ENCODE measurements around the gene MAF. TPM values are rescaled to one million over a fixed set of nuclear protein-coding genes. Genes with fewer than 3 reads are reported as not detected.

MAF gene
- total RNA-seq, 2 donors from 2014 or later = 10.9 to 31.3 TPM

- ATAC-seq (no peak), DNase-seq (no peak)
- Histone ChIP-seq H3K4me1 (no peaks in the 10 kb centered on the region), H3K4me3 (no peak overlapping the region), H3K27me3 (no peaks in the 10 kb centered on the region), H3K27ac (no peak overlapping the region), H3K36me3 (replicated peaks in 1 of 2; ENCODE audit: insufficient read depth in 1 of 2, low read depth in 2 of 2) (no peaks in the 10 kb centered on the region), H3K9me3 (no peaks in the 10 kb centered on the region)
- no peak for TF ChIP-seq POLR2A (IDR thresholded peaks at IDR 0.05)
- TF ChIP-seq, protein P1, sequence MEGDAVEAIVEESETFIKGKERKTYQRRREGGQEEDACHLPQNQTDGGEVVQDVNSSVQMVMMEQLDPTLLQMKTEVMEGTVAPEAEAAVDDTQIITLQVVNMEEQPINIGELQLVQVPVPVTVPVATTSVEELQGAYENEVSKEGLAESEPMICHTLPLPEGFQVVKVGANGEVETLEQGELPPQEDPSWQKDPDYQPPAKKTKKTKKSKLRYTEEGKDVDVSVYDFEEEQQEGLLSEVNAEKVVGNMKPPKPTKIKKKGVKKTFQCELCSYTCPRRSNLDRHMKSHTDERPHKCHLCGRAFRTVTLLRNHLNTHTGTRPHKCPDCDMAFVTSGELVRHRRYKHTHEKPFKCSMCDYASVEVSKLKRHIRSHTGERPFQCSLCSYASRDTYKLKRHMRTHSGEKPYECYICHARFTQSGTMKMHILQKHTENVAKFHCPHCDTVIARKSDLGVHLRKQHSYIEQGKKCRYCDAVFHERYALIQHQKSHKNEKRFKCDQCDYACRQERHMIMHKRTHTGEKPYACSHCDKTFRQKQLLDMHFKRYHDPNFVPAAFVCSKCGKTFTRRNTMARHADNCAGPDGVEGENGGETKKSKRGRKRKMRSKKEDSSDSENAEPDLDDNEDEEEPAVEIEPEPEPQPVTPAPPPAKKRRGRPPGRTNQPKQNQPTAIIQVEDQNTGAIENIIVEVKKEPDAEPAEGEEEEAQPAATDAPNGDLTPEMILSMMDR (IDR thresholded peaks at IDR 0.05) = no peak
- intact Hi-C loops (cut with DNase I) = no loop called here
Measured at GRCh38 chr16:79554912-79555311, 45.6 kb downstream of the MAF start.

DNA sequence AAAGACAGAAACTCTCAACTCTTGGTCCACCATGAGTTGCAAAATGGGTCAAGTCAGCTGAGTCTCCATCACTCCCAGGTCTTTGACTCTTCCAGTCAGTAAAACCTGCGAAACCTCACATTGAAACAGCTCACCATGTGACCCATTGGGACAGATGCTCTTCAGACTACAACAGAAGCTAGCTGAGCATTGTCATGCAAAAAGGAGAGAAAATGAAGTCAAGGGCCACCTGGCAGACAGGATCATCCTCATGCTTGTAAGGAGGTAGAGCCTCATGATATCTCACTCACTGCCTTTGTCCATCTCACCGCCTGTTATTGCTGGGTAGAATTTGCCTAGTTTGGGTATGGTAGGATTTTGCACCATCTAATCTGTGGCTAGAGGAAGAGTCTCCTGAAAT lies 50.2 kb downstream of the MAF start:
- H3K27me3 ChIP-seq = no peaks in the 10 kb centered on the region
- H3K36me3 ChIP-seq (replicated peaks in 1 of 2; ENCODE audit: insufficient read depth in 1 of 2, low read depth in 2 of 2) = no peaks in the 10 kb centered on the region
- no peak for TF ChIP-seq POLR2A (IDR thresholded peaks at IDR 0.05)
- TF ChIP-seq, protein P1 (IDR thresholded peaks at IDR 0.05) = no peak
- no peaks in the 10 kb centered on the region for H3K9me3 ChIP-seq
- no peak overlapping the region for H3K4me3 ChIP-seq
- no peaks in the 10 kb centered on the region for H3K4me1 ChIP-seq
- DNase-seq = no peak
- no peak overlapping the region for H3K27ac ChIP-seq
- intact Hi-C loops (cut with DNase I) = no loop called here
- no peak for ATAC-seq
- 88 to 100% methylated on average over 2 of the region's 2 CpGs for WGBS, 2 donors

- TF ChIP-seq, protein P1 (IDR thresholded peaks at IDR 0.05) = no peak
- TF ChIP-seq POLR2A (IDR thresholded peaks at IDR 0.05) = no peak
- no peak for ATAC-seq
- Histone ChIP-seq H3K9me3 (no peaks in the 10 kb centered on the region), H3K4me1 (no peaks in the 10 kb centered on the region), H3K27me3 (no peaks in the 10 kb centered on the region), H3K4me3 (no peak overlapping the region), H3K27ac (no peak overlapping the region), H3K36me3 (replicated peaks in 1 of 2; ENCODE audit: insufficient read depth in 1 of 2, low read depth in 2 of 2) (no peaks in the 10 kb centered on the region)
- DNase-seq = no peak
- intact Hi-C loops (cut with DNase I) = no loop called here
- WGBS, 2 donors = 65 to 71% methylated on average over 6 of the region's 6 CpGs
Measured at GRCh38 chr16:79547085-79547484, 53.5 kb downstream of the MAF start.

Data from body of pancreas (tissue), 4 donors.